ENCODE measurements around the gene PRKAR2A. TPM values are rescaled to one million over a fixed set of nuclear protein-coding genes. Genes with fewer than 3 reads are reported as not detected.

PRKAR2A gene
- total and polyA plus RNA-seq, 9 of the 15 experiments (the other 6 are each of a cell fraction or from before 2014, with no cell fraction given) = 15.9 to 84.5 (median 37.6) TPM

DNA sequence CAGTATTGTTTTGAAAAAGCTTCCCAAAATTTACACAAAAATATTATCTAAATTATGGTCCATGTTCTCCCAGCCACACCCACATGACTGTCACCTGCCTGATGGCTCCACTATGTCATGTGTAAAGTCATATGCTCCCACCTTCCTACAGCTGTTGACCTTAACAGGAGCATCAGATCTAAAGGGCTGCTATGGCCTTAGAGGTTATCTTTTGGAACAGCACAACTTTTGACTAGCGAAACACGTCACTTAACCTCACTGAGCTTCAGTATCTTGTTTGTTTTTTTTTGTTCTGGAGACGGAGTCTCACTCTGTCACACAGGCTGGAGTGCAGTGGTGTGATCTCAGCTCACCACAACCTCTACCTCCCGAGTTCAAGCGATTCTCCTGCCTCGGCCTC is 64.4 kb downstream of the PRKAR2A start (continued):
- TF ChIP-seq NELFE (IDR thresholded peaks at IDR 0.05; ENCODE audit: insufficient read depth, insufficient read length) (no peak), FOXP1 (CRISPR knock-in tag; IDR thresholded peaks at IDR 0.05) (no peak), TFAM (CRISPR knock-in tag; conservative IDR thresholded peaks at IDR 0.05) (no peak), ARHGAP35 (IDR thresholded peaks at IDR 0.05; ENCODE audit: partially characterized antibody) (no peak), BRCA1 (IDR thresholded peaks at IDR 0.05) (no peak), BRCA1 (CRISPR knock-in tag; IDR thresholded peaks at IDR 0.05) (no peak), IRF2 (CRISPR knock-in tag; IDR thresholded peaks at IDR 0.05) (no peak), ZNF239 (CRISPR knock-in tag; IDR thresholded peaks at IDR 0.05) (no peak), NCOR1 (IDR thresholded peaks at IDR 0.05) (peak; percentile 41), TBL1XR1 (IDR thresholded peaks at IDR 0.05; ENCODE audit: low read length in 2 of 2) (no peak)
- TF ChIP-seq, protein P1, sequence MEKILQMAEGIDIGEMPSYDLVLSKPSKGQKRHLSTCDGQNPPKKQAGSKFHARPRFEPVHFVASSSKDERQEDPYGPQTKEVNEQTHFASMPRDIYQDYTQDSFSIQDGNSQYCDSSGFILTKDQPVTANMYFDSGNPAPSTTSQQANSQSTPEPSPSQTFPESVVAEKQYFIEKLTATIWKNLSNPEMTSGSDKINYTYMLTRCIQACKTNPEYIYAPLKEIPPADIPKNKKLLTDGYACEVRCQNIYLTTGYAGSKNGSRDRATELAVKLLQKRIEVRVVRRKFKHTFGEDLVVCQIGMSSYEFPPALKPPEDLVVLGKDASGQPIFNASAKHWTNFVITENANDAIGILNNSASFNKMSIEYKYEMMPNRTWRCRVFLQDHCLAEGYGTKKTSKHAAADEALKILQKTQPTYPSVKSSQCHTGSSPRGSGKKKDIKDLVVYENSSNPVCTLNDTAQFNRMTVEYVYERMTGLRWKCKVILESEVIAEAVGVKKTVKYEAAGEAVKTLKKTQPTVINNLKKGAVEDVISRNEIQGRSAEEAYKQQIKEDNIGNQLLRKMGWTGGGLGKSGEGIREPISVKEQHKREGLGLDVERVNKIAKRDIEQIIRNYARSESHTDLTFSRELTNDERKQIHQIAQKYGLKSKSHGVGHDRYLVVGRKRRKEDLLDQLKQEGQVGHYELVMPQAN (IDR thresholded peaks at IDR 0.05; ENCODE audit: borderline replicate concordance) = no peak
- TF ChIP-seq, protein P2, sequence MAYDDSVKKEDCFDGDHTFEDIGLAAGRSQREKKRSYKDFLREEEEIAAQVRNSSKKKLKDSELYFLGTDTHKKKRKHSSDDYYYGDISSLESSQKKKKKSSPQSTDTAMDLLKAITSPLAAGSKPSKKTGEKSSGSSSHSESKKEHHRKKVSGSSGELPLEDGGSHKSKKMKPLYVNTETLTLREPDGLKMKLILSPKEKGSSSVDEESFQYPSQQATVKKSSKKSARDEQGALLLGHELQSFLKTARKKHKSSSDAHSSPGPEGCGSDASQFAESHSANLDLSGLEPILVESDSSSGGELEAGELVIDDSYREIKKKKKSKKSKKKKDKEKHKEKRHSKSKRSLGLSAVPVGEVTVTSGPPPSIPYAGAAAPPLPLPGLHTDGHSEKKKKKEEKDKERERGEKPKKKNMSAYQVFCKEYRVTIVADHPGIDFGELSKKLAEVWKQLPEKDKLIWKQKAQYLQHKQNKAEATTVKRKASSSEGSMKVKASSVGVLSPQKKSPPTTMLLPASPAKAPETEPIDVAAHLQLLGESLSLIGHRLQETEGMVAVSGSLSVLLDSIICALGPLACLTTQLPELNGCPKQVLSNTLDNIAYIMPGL (CRISPR knock-in tag; IDR thresholded peaks at IDR 0.05) = no peak

Measured in K562 (cell line).